HEK293 (cell line): ENCODE results near the gene CCDC141.

Experiments used
- CTCF ChIA-PET: fragments of 350-600 bp; formaldehyde crosslinking; extraction: SDS; loops from one replicate; lab custom pipeline; 2021; ENCODE audit warnings: antibody characterized with exemption; lab: Yijun Ruan, JAX
- POLR2A ChIA-PET: fragments of 300-600 bp; formaldehyde crosslinking; extraction: SDS; loops from one replicate; lab custom pipeline; 2020; ENCODE audit warnings: antibody characterized with exemption, inconsistent platforms; lab: Yijun Ruan, JAX
- H3K27ac ChIP-seq: fragments of 200-500 bp; sonication (Bioruptor generic); 2 replicates; pipeline ENCODE4 v1.5.1; 2014; ENCODE audit warnings: low read depth, low read length, control low read depth, inconsistent platforms; ENCODE audit errors: extremely low read depth
- H3K36me3 ChIP-seq, 2 experiments: fragments of 200-500 bp in 1 of 2; sonication (Bioruptor generic) in 1 of 2; 1 replicate in 1 of 2; 2 replicates in 1 of 2; pipeline ENCODE4 v1.5.1; 2014 to 2017; ENCODE audit warnings: inconsistent platforms in 2 of 2, low read length in 2 of 2; ENCODE audit not compliant: control insufficient read depth in 2 of 2, insufficient read depth in 1 of 2
- H3K4me1 ChIP-seq: fragments of 200-500 bp; sonication (Bioruptor generic); 2 replicates; pipeline ENCODE4 v1.5.1; 2014; ENCODE audit warnings: mild to moderate bottlenecking, low read length, inconsistent platforms; ENCODE audit not compliant: control insufficient read depth, insufficient read depth
- H3K4me3 ChIP-seq: 2 replicates; pipeline ENCODE4 v1.5.1; 2011; ENCODE audit warnings: low read depth, mild to moderate bottlenecking, control low read depth, low read length, moderate library complexity
- H3K9me3 ChIP-seq: fragments of 200-500 bp; sonication (Bioruptor generic); 2 replicates; pipeline ENCODE4 v1.5.1; 2014; ENCODE audit warnings: low read depth, low read length, inconsistent platforms; ENCODE audit not compliant: control insufficient read depth, insufficient read depth
- SCRT2 ChIP-seq: fragments of 450-650 bp; formaldehyde crosslinking; IDR thresholded peaks from 2 replicates; pipeline ENCODE4 v1.5.1; 2016; ENCODE audit warnings: missing biosample characterization, missing genetic modification characterization
- TRIM28 ChIP-seq: IDR thresholded peaks from 2 replicates; pipeline ENCODE4 v1.6.1; 2011; ENCODE audit warnings: low read length, control low read depth, borderline replicate concordance
- WT1 ChIP-seq: fragments of 450-650 bp; formaldehyde crosslinking; IDR thresholded peaks from 2 replicates; pipeline ENCODE4 v1.5.1; 2016; ENCODE audit warnings: missing biosample characterization, missing genetic modification characterization
- ZBTB10 ChIP-seq: fragments of 450-650 bp; formaldehyde crosslinking; IDR thresholded peaks from 2 replicates; pipeline ENCODE4 v1.5.1; 2016; ENCODE audit warnings: missing biosample characterization, missing genetic modification characterization
- ZBTB21 ChIP-seq: fragments of 450-650 bp; formaldehyde crosslinking; IDR thresholded peaks from 2 replicates; pipeline ENCODE4 v1.5.1; 2017; ENCODE audit warnings: missing biosample characterization, missing genetic modification characterization
- ZNF10 ChIP-seq: fragments of 450-650 bp; formaldehyde crosslinking; IDR thresholded peaks from 2 replicates; pipeline ENCODE4 v1.5.1; 2017; ENCODE audit warnings: missing biosample characterization, missing genetic modification characterization
- ZNF140 ChIP-seq: fragments of 450-650 bp; formaldehyde crosslinking; IDR thresholded peaks from 2 replicates; pipeline ENCODE4 v1.5.1; 2016; ENCODE audit warnings: missing biosample characterization, missing genetic modification characterization
- ZNF175 ChIP-seq: fragments of 450-650 bp; formaldehyde crosslinking; IDR thresholded peaks from 2 replicates; pipeline ENCODE4 v1.5.1; 2016; ENCODE audit warnings: missing biosample characterization, missing genetic modification characterization
- ZNF2 ChIP-seq: fragments of 450-650 bp; formaldehyde crosslinking; IDR thresholded peaks from 2 replicates; pipeline ENCODE4 v1.5.1; 2016; ENCODE audit warnings: missing biosample characterization, missing genetic modification characterization
- ZNF202 ChIP-seq: fragments of 450-650 bp; formaldehyde crosslinking; IDR thresholded peaks from 2 replicates; pipeline ENCODE4 v1.5.1; 2016; ENCODE audit warnings: missing biosample characterization, missing genetic modification characterization, borderline replicate concordance
- ZNF350 ChIP-seq: fragments of 450-650 bp; formaldehyde crosslinking; IDR thresholded peaks from 2 replicates; pipeline ENCODE4 v1.5.0; 2017; ENCODE audit warnings: missing biosample characterization, mild to moderate bottlenecking, missing genetic modification characterization
- ZNF548 ChIP-seq: fragments of 450-650 bp; formaldehyde crosslinking; IDR thresholded peaks from 2 replicates; pipeline ENCODE4 v1.5.1; 2016; ENCODE audit warnings: missing biosample characterization, missing genetic modification characterization
- ZNF558 ChIP-seq: fragments of 450-650 bp; formaldehyde crosslinking; IDR thresholded peaks from 2 replicates; pipeline ENCODE4 v1.5.1; 2016; ENCODE audit warnings: missing biosample characterization, missing genetic modification characterization
- ZNF560 ChIP-seq: fragments of 450-650 bp; formaldehyde crosslinking; IDR thresholded peaks from 2 replicates; pipeline ENCODE4 v1.5.1; 2017; ENCODE audit warnings: missing biosample characterization, missing genetic modification characterization, borderline replicate concordance
- ZNF629 ChIP-seq: fragments of 450-650 bp; formaldehyde crosslinking; IDR thresholded peaks from 2 replicates; pipeline ENCODE4 v1.5.1; 2017; ENCODE audit warnings: missing biosample characterization, missing genetic modification characterization
- ZNF645 ChIP-seq: fragments of 450-650 bp; formaldehyde crosslinking; IDR thresholded peaks from 2 replicates; pipeline ENCODE4; 2016; ENCODE audit warnings: missing biosample characterization, missing genetic modification characterization
- TF ChIP-seq, protein P1 (sequence below): fragments of 450-650 bp; formaldehyde crosslinking; IDR thresholded peaks from 2 replicates; pipeline ENCODE4 v1.5.1; 2016; ENCODE audit warnings: missing biosample characterization, missing genetic modification characterization
- TF ChIP-seq, protein P2 (sequence below): fragments of 450-650 bp; formaldehyde crosslinking; conservative IDR thresholded peaks from 2 replicates; pipeline ENCODE4 v1.5.1; 2016; ENCODE audit warnings: low read depth, missing biosample characterization, missing genetic modification characterization
- TF ChIP-seq, protein P3 (sequence below): fragments of 450-650 bp; formaldehyde crosslinking; IDR thresholded peaks from 2 replicates; pipeline ENCODE4 v1.5.1; 2016; ENCODE audit warnings: missing biosample characterization, missing genetic modification characterization, borderline replicate concordance
- TF ChIP-seq, protein P4 (sequence below): fragments of 450-650 bp; formaldehyde crosslinking; IDR thresholded peaks from 2 replicates; pipeline ENCODE4 v1.5.1; 2017; ENCODE audit warnings: missing biosample characterization, missing genetic modification characterization

The CCDC141 gene

GRCh38 chr2:178923546-178923945, 126.4 kb downstream of the CCDC141 start:
- CTCF ChIA-PET: interaction anchor here (0.6 to 2.0 kb wide), 3 partner anchors 10 to 142 kb away, joined by 3 to 7 read pairs (median 3); no protein-coding TSS in a partner anchor

More at GRCh38 chr2:178923546-178923945, 126.4 kb downstream of the CCDC141 start:
- Histone ChIP-seq H3K4me3 (no peak overlapping the region), H3K4me1 (peaks cover 3% of the 10 kb centered on the region), H3K9me3 (no peaks in the 10 kb centered on the region), H3K36me3 (no peaks in the 10 kb centered on the region), H3K27ac (no peak overlapping the region)
- TF ChIP-seq WT1 (tag by site-specific recombination) (no peak), ZNF2 (tag by site-specific recombination) (no peak), ZNF560 (tag by site-specific recombination) (no peak), ZNF645 (tag by site-specific recombination) (no peak), SCRT2 (no peak), ZNF175 (tag by site-specific recombination) (no peak), ZNF10 (tag by site-specific recombination) (no peak), ZNF350 (tag by site-specific recombination) (no peak), ZNF548 (no peak), ZNF629 (tag by site-specific recombination) (no peak), TRIM28 (no peak), ZBTB21 (tag by site-specific recombination) (no peak), ZNF140 (tag by site-specific recombination) (no peak), ZNF558 (no peak), ZNF202 (tag by site-specific recombination) (no peak), ZBTB10 (tag by site-specific recombination) (no peak)
- TF ChIP-seq, protein P1, sequence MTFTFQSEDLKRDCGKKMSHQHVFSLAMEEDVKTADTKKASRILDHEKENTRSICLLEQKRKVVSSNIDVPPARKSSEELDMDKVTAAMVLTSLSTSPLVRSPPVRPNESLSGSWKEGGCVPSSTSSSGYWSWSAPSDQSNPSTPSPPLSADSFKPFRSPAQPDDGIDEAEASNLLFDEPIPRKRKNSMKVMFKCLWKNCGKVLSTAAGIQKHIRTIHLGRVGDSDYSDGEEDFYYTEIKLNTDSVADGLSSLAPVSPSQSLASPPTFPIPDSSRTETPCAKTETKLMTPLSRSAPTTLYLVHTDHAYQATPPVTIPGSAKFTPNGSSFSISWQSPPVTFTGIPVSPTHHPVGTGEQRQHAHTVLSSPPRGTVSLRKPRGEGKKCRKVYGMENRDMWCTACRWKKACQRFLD: no peak
- TF ChIP-seq, protein P2, sequence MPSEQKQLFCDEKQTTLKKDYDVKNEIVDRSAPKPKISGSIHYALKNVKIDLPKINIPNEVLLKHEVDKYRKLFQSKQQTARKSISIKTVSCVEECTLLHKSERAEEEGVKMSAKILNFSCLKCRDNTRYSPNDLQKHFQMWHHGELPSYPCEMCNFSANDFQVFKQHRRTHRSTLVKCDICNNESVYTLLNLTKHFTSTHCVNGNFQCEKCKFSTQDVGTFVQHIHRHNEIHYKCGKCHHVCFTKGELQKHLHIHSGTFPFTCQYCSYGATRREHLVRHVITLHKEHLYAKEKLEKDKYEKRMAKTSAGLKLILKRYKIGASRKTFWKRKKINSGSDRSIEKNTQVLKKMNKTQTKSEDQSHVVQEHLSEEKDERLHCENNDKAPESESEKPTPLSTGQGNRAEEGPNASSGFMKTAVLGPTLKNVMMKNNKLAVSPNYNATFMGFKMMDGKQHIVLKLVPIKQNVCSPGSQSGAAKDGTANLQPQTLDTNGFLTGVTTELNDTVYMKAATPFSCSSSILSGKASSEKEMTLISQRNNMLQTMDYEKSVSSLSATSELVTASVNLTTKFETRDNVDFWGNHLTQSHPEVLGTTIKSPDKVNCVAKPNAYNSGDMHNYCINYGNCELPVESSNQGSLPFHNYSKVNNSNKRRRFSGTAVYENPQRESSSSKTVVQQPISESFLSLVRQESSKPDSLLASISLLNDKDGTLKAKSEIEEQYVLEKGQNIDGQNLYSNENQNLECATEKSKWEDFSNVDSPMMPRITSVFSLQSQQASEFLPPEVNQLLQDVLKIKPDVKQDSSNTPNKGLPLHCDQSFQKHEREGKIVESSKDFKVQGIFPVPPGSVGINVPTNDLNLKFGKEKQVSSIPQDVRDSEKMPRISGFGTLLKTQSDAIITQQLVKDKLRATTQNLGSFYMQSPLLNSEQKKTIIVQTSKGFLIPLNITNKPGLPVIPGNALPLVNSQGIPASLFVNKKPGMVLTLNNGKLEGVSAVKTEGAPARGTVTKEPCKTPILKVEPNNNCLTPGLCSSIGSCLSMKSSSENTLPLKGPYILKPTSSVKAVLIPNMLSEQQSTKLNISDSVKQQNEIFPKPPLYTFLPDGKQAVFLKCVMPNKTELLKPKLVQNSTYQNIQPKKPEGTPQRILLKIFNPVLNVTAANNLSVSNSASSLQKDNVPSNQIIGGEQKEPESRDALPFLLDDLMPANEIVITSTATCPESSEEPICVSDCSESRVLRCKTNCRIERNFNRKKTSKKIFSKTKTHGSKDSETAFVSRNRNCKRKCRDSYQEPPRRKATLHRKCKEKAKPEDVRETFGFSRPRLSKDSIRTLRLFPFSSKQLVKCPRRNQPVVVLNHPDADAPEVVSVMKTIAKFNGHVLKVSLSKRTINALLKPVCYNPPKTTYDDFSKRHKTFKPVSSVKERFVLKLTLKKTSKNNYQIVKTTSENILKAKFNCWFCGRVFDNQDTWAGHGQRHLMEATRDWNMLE (tag by site-specific recombination): no peak
- TF ChIP-seq, protein P3, sequence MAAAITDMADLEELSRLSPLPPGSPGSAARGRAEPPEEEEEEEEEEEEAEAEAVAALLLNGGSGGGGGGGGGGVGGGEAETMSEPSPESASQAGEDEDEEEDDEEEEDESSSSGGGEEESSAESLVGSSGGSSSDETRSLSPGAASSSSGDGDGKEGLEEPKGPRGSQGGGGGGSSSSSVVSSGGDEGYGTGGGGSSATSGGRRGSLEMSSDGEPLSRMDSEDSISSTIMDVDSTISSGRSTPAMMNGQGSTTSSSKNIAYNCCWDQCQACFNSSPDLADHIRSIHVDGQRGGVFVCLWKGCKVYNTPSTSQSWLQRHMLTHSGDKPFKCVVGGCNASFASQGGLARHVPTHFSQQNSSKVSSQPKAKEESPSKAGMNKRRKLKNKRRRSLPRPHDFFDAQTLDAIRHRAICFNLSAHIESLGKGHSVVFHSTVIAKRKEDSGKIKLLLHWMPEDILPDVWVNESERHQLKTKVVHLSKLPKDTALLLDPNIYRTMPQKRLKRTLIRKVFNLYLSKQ (tag by site-specific recombination): no peak
- TF ChIP-seq, protein P4, sequence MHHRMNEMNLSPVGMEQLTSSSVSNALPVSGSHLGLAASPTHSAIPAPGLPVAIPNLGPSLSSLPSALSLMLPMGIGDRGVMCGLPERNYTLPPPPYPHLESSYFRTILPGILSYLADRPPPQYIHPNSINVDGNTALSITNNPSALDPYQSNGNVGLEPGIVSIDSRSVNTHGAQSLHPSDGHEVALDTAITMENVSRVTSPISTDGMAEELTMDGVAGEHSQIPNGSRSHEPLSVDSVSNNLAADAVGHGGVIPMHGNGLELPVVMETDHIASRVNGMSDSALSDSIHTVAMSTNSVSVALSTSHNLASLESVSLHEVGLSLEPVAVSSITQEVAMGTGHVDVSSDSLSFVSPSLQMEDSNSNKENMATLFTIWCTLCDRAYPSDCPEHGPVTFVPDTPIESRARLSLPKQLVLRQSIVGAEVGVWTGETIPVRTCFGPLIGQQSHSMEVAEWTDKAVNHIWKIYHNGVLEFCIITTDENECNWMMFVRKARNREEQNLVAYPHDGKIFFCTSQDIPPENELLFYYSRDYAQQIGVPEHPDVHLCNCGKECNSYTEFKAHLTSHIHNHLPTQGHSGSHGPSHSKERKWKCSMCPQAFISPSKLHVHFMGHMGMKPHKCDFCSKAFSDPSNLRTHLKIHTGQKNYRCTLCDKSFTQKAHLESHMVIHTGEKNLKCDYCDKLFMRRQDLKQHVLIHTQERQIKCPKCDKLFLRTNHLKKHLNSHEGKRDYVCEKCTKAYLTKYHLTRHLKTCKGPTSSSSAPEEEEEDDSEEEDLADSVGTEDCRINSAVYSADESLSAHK: no peak
- POLR2A ChIA-PET: no interaction called here
